Fibroblast of skin of left quadriceps (primary cell): ENCODE data around the gene KIAA0586.
A peak's percentile ranks its signal among the peaks of the same experiment; 100 is the strongest.
"Not testable (repeated sequence)": the region's sequence is repeated elsewhere in the genome, so short reads cannot be mapped to it uniquely, and the experiment has no call there.

ENCODE experiments used
- DNase-seq, 2 experiments: peaks; one replicate each; pipeline ENCODE4 v3.0.0-alpha.2; 2013; ENCODE audit warnings: low read depth in 2 of 2

The KIAA0586 gene

DNA sequence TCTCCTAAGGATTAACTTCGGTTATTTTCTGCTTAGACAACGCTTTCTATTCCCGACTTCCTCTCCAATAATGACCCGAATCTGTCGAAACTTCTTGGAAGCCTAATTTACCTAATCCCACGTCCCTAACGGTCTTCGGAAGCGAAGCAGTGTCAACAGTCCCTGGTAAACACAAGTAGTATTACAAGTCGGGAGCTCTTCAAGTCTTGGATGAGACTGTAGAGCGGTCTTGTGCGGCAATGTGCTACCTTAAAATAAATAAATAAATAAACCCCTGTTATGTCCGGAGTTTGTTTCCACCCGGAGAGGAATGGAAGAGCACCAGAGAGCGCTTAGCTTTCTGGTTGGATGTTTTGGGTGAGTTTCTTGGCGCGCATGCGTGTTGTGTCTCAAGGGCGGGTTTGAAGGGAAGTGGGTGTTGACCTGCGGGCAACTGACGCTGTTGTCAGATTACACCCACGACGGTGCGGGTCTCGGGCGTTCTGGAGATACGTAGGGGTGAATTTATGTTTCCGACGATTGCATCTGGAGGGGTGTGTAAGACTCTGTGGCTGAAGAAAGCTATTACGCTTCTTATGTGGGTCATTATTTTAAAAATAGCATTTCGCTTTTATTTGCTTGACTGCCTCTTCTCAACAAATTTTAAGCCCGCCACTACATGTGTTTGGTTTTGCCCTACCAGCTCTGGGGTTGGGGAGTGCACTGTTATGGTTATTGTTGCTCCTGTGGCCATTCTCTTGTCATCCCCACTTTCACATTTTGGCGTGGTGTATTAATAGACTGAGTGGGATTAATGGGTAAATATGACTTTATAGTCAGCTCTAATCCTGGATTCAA lies at the start of gene KIAA0586, which contains the start of gene TIMM9:
KIAA0586 (plus strand) TSS at position 439 of the 837 bp plus-strand sequence. CDS start 546 bp downstream, outside the sequence.
TIMM9 (minus strand) TSS at position 251 of the 837 bp plus-strand sequence. CDS start 15,586 bp downstream, outside the sequence.
- peak; percentile 98 to 99 for DNase-seq

- DNase-seq: no peak
Measured at GRCh38 chr14:58390830-58391229, 36.7 kb upstream of the KIAA0586 start.

- no peak for DNase-seq
Measured at GRCh38 chr14:58395562-58395811, 32.0 kb upstream of the KIAA0586 start.

DNA sequence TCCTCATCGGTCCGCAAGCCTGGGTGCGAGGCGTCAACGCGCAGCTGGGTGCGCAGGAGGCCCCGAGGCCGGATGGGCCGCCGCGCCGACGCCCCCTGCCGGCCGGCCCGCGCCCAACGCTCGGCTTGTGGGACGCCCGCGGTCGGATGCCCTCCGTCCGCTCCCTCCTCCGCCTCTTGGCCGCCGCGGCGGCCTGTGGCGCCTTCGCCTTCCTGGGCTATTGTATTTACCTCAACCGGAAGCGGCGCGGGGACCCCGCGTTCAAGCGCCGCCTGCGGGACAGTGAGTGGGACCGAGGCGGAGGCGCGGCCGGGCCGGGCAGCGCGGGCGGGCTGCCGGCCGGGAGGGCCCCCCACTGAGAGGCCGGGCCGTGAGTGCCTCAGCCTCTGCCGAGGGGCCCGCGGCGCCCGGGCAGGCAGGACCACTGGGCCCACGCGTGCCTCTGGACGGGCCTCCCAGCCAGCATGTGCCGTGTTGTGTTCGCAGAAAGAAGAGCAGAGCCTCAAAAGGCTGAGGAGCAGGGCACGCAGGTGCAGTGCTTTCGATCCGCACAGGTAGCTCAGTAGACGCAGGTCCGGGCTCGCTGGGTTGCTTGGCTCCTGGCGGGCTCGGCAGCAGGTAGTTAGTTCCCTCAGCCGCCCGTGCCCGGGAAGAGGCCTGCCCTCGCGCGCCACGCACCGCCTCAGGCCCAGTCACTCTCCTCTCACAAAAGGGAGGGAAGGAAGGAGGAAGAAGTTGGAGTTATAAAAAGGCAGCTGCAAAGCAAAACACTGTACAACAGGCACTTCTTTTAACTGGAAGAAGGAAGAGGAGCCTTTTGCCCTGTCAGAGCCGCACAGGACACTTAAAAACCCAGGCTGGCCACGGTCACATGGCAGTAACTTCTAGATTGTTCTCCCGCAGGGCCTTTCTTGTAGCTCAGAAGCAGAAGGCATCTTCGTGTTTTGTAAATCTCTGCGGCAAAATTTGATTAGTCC lies 31.4 kb upstream of the KIAA0586 start, which contains the start of gene TOMM20L:
TOMM20L (plus strand) TSS at position 119 of the 977 bp plus-strand sequence; CDS start at position 147, 28 bp downstream.
- peak; percentile 32 for DNase-seq

- no peak for DNase-seq
Measured at GRCh38 chr14:58397156-58397555, 30.4 kb upstream of the KIAA0586 start.

- no peak for DNase-seq
Measured at GRCh38 chr14:58398495-58398894, 29.0 kb upstream of the KIAA0586 start.

- no peak for DNase-seq
Measured at GRCh38 chr14:58398895-58399294, 28.6 kb upstream of the KIAA0586 start.

GRCh38 chr14:58401587-58401986 lies 25.9 kb upstream of the KIAA0586 start:
- DNase-seq: no peak

DNA sequence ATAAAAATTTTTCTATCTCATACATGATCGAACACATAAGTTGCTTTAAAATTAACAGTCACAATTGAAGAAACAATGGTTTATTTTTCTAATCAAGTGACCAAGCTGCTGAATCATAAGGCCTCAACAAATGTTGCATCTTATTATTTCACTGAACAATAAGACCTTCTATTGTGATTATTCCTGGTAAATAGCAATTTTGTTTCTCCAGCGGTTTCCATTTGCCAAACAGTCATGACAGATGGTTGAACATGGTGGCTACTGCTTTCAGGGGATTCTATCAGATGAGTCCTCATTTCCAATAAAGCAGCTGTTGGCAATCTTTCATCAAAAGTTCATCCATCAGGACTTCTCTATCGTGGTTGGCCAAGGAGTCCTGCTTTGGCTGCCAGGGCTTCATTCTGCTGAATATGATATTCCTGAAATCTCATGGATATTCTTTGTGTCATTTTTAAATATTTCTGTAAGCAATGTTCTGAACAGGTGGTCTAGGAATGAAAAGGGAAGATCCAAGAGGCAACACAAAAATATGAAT lies 18.8 kb upstream of the KIAA0586 start:
- DNase-seq: no peak

DNA sequence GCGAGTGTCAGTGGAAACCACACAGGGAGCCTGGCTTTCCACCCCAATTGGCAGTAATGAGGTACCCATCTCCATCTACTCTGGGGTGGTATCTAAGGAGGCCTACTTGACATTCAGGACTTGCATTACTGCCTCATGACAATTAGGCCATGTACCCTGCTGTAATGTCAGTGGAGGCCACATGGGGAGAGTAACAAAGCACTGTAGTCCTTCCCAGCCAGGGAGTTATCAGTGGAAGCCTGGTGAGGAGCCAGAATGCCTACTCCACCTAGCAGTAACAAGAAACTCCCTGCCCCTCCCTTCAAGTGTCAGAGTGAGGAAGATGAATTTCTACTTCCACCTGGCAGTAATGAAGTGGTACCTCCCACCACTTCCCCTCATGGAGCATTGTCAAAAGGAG lies 12.7 kb upstream of the KIAA0586 start:
- DNase-seq: no peak

DNA sequence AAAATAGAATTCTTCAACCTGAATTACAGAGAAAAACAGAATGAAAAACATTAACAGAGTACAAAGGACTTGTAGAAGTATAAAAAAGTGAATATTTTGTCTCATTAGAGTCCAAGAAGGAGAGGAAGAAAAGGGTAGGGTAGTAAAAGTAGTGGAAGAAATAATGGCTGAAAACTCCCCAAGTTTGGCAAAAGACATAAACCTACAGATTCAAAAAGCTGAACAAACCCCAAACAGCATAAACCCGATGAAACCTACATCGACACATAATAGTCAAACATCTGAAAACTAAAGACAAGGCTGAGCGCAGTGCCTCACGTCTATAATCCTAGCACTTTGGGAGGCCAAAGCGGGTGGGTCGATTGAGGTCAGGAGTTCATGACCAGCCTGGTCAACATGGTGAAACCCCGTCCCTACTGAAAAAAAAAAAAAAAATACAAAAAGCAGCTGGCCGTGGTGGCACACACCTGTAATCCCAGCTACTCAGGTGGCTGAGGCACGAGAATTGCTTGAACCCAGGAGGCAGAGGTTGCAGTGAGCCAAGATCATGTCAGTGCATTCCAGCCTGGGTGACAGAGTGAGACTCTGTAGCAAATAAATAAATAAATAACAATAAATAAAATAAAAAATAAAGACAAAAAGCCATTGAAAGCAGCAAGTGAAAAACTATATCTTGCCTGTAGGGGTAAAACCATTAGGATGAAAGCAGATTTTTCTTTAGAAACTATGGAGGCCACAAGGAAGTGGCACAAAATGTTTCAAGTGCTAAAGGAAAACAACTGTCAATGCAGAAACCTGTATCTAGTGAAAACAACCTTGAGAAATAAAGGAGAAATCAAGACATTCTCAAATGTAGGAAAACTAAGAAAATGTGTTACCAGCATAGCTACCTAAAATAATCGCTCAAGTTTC lies 11.6 kb upstream of the KIAA0586 start:
- DNase-seq: no peak

DNA sequence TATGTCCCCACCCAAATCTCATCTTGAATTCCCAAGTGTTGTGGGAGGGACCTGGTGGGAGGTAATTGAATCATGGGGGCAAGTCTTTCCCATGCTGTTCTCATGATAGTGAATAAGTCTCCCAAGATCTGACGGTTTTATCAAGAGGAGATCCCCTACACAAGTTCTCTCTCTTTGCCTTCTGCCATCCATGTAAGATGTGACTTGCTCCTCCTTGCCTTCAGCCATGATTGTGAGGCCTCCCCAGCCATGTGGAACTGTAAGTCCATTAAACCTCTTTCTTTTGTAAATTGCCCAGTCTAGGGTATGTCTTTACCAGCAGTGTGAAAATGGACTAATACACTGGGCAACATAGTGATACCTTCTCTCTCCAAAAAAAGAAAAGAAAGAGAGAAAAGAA lies 10.6 kb upstream of the KIAA0586 start:
- not testable (repeated sequence) for DNase-seq

GRCh38 chr14:58426670-58427280 lies 744 bp upstream of the KIAA0586 start:
- DNase-seq: peak; percentile 40 to 47

GRCh38 chr14:58428118-58428683 lies 682 bp downstream of the KIAA0586 start:
- peak; percentile 8 to 9 for DNase-seq

GRCh38 chr14:58430156-58430555 lies 2.6 kb downstream of the KIAA0586 start:
- DNase-seq: no peak

DNA sequence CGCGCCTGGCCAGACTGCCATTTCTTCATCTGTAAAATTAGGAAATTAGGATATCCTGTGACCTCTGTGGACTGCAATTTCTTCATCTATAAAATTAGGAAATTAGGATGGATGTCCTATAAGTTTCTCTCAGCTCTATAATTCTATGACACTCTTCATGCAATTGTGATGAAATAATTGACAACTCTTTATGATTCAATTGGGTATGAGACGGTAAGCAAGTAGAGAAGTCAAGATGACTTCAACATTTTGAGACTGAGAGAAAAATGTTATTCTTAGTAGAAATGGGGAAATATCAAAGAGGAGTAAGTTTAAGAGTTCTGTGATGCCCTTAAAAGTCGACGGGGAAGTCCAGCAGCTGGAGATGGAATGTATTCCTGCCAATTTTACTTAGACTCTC lies 12.0 kb downstream of the KIAA0586 start:
- no peak for DNase-seq

DNA sequence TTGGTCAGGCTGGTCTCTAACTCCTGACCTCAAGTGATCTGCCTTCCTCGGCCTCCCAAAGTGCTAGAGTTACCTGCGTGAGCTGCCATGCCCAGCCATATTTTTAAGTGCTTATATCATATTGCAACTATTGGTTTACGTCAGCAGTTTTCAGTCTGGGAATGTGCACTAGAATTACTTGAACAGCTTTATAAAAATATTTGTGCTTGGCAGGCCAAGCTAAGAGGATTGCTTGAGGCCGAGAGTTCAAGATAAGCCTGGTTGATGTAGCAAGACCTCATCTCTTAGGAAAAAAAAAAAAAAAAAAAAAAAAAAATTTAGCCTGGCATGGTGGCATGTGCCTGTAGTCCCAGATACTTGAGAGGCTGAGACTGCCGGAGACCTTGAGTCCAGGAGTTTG lies 17.1 kb downstream of the KIAA0586 start:
- DNase-seq: no peak

DNA sequence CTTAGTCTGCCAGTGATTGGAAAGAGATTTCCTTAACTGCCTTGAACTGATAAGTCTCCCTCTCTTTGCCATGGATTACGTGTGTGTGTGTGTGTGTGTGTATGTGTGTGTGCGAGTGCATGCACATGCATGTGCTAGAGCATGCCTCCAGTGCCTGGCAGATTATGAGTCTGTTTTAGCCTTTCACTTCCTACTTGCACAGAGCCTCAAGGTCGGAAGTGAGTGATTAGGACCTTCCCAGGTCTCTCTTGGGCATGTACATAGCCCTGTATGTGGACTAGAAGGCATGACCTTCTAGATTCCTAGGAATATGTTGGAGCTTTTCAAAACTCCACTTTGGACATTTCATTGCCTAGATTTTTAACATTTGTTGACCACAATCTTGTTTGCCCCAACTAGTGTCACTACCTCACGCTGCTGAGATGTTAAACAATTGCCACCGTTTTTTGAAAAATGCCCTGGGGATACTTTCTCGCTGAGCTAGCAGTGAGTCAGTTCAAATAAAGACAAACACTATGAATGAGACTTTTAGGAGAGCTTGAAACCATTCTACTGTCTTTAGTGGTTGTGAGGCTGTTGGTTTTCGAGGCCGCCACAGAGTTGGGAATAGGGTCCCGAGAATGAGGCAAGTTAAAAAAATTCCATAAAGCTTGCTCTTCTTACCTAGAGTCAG lies 28.2 kb downstream of the KIAA0586 start:
- no peak for DNase-seq

DNA sequence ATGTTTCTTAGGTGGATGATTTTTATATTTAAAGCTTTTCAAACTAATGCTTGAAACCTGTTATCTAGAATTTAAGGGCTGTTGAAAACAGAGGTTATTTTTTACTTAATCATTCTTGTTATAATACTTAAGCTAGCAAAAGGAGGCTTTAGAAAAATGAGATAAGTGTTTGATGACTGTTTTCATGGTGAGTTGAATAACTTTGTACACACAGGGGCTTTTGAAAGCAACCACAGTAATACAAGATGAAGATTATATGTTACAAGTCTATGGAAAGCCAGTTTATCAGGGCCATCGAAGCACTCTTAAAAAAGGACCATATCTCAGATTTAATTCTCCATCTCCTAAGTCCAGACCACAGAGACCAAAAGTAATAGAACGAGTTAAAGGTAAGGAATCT lies 33.3 kb downstream of the KIAA0586 start:
- DNase-seq: no peak

GRCh38 chr14:58463147-58463546 lies 35.6 kb downstream of the KIAA0586 start:
- DNase-seq: no peak
